H1 (cell line): ENCODE data around the gene SLIT3. TPM values are rescaled to one million over a fixed set of nuclear protein-coding genes. Genes with fewer than 3 reads are reported as not detected.

ENCODE experiments used
- CTCF ChIA-PET: fragments of 300-600 bp; sonication (Branson Sonifier 250); formaldehyde crosslinking; loops from one replicate; lab custom pipeline; 2021; ENCODE audit not compliant: partially characterized antibody; lab: Charles Lee
- POLR2A ChIA-PET: fragments of 300-600 bp; sonication (Branson Sonifier 250); formaldehyde crosslinking; loops from one replicate; lab custom pipeline; 2021; ENCODE audit warnings: inconsistent platforms; ENCODE audit not compliant: partially characterized antibody; lab: Charles Lee
- DNase-seq, 2 experiments: peaks; one replicate each; pipeline versions ENCODE4 v3.0.0 to v3.0.0-alpha.2; 2010 to 2022; ENCODE audit warnings: low spot score in 2 of 2, low read depth in 1 of 2, mixed read lengths in 1 of 2
- FAIRE-seq: peaks from 2 replicates; lab custom pipeline; 2011; peaks lifted over from hg19 to GRCh38; lab: Jason Lieb, UNC
- H2AFZ ChIP-seq: 2 replicates; pipeline ENCODE4 v1.8.1; 2012; ENCODE audit warnings: low read length, inconsistent platforms
- H2AK5ac ChIP-seq: 2 replicates; pipeline ENCODE4 v1.6.1; 2013; ENCODE audit warnings: low read depth, low read length
- H2BK120ac ChIP-seq: replicated peaks from 2 replicates; pipeline ENCODE3; 2013; ENCODE audit warnings: low read depth, low read length, inconsistent platforms
- H2BK12ac ChIP-seq: 2 replicates; pipeline ENCODE4 v1.6.1; 2013; ENCODE audit warnings: low read depth, low read length
- H2BK15ac ChIP-seq: 2 replicates; pipeline ENCODE4 v1.6.1; 2013; ENCODE audit warnings: low read length
- H2BK20ac ChIP-seq: 2 replicates; pipeline ENCODE4 v1.6.1; 2013; ENCODE audit warnings: low read length
- H2BK5ac ChIP-seq: 2 replicates; pipeline ENCODE4 v1.6.1; 2013; ENCODE audit warnings: low read depth, low read length
- H3K14ac ChIP-seq: 2 replicates; pipeline ENCODE4 v1.6.1; 2013; ENCODE audit warnings: inconsistent platforms; ENCODE audit not compliant: insufficient read length
- H3K18ac ChIP-seq: 2 replicates; pipeline ENCODE4 v1.6.1; 2013; ENCODE audit warnings: low read length; ENCODE audit errors: extremely low read depth
- H3K23ac ChIP-seq: 2 replicates; pipeline ENCODE4 v1.6.1; 2013; ENCODE audit warnings: inconsistent platforms; ENCODE audit not compliant: insufficient read length
- H3K23me2 ChIP-seq: 2 replicates; pipeline ENCODE4 v1.6.1; 2013; ENCODE audit warnings: low read depth, low read length
- H3K27ac ChIP-seq: 2 replicates; pipeline ENCODE4 v1.6.1; 2011; ENCODE audit warnings: low read depth, low read length, inconsistent platforms
- H3K27me3 ChIP-seq, 4 experiments: replicated peaks in 1 of 4; 1 replicate in 1 of 4; 2 replicates in 3 of 4; pipeline versions ENCODE4 v1.6.1 to v1.8.1; 2011 to 2013; ENCODE audit warnings: low read length in 3 of 4, mild to moderate bottlenecking in 3 of 4, inconsistent platforms in 2 of 4, mixed read lengths in 2 of 4, moderate library complexity in 1 of 4; ENCODE audit not compliant: control insufficient read depth in 3 of 4, insufficient read depth in 3 of 4; ENCODE audit errors: extremely low read depth in 1 of 4
- H3K36me3 ChIP-seq, 4 experiments: 2 replicates each; pipeline versions ENCODE4 v1.6.1 to v1.8.1; 2011 to 2013; ENCODE audit warnings: mild to moderate bottlenecking in 4 of 4, low read length in 3 of 4, moderate library complexity in 2 of 4, control low read depth in 1 of 4, inconsistent platforms in 1 of 4; ENCODE audit not compliant: insufficient read depth in 4 of 4, control insufficient read depth in 2 of 4
- H3K4ac ChIP-seq: replicated peaks from 2 replicates; pipeline ENCODE3; 2013; ENCODE audit warnings: low read length, low read depth, mixed read lengths, inconsistent platforms; ENCODE audit not compliant: insufficient read length
- H3K4me1 ChIP-seq, 4 experiments: replicated peaks in 1 of 4; 1 replicate in 1 of 4; 2 replicates in 3 of 4; pipeline versions ENCODE4 v1.6.1 to v1.8.1; 2011 to 2013; ENCODE audit warnings: low read length in 3 of 4, inconsistent platforms in 2 of 4, mixed read lengths in 1 of 4; ENCODE audit not compliant: insufficient read depth in 4 of 4, control insufficient read depth in 3 of 4
- H3K4me2 ChIP-seq, 2 experiments: 2 replicates each; pipeline versions ENCODE4 v1.6.1 to v1.8.1; 2011 to 2013; ENCODE audit warnings: low read depth in 2 of 2, low read length in 2 of 2, control low read depth in 1 of 2, inconsistent platforms in 1 of 2, mild to moderate bottlenecking in 1 of 2; ENCODE audit not compliant: insufficient read depth in 1 of 2
- H3K4me3 ChIP-seq, 4 experiments: fragments of 200-600, 300-600 bp in 1 of 4; sonication (generic), shearing (Covaris generic), sonication (Bioruptor Twin) in 1 of 4; 2 replicates each; pipeline versions ENCODE4 v1.5.1 to v1.8.1; 2011 to 2016; ENCODE audit warnings: low read length in 4 of 4, low read depth in 3 of 4, control low read depth in 2 of 4, inconsistent platforms in 2 of 4, mild to moderate bottlenecking in 2 of 4, mixed read lengths in 1 of 4, moderate library complexity in 1 of 4; ENCODE audit not compliant: insufficient read depth in 2 of 4; ENCODE audit errors: extremely low read depth in 1 of 4
- H3K56ac ChIP-seq: replicated peaks from 2 replicates; pipeline ENCODE3; 2013; ENCODE audit warnings: low read depth, mild to moderate bottlenecking, mixed read lengths, low read length, inconsistent platforms; ENCODE audit not compliant: insufficient read length
- H3K79me1 ChIP-seq: 2 replicates; pipeline ENCODE4 v1.6.1; 2013; ENCODE audit warnings: low read depth, low read length, control low read depth
- H3K79me2 ChIP-seq, 2 experiments: 2 replicates each; pipeline versions ENCODE4 v1.6.1 to v1.8.1; 2012 to 2013; ENCODE audit warnings: low read length in 2 of 2, mild to moderate bottlenecking in 2 of 2, inconsistent platforms in 1 of 2; ENCODE audit not compliant: insufficient read depth in 2 of 2, control insufficient read depth in 1 of 2
- H3K9ac ChIP-seq, 4 experiments: replicated peaks in 1 of 4; 1 replicate in 1 of 4; 2 replicates in 3 of 4; pipeline versions ENCODE4 v1.6.1 to v1.8.1; 2011 to 2013; ENCODE audit warnings: low read depth in 3 of 4, low read length in 3 of 4, control low read depth in 2 of 4, mild to moderate bottlenecking in 2 of 4, moderate library complexity in 2 of 4, inconsistent platforms in 1 of 4; ENCODE audit errors: extremely low read depth in 1 of 4
- H3K9me3 ChIP-seq, 2 experiments: 2 replicates each; pipeline versions ENCODE4 v1.6.1 to v1.8.1; 2012 to 2013; ENCODE audit warnings: mild to moderate bottlenecking in 2 of 2, moderate library complexity in 2 of 2, control low read depth in 1 of 2, inconsistent platforms in 1 of 2, low read depth in 1 of 2, low read length in 1 of 2, mixed read lengths in 1 of 2; ENCODE audit not compliant: insufficient read depth in 2 of 2
- H4K20me1 ChIP-seq, 2 experiments: replicated peaks in 1 of 2; 2 replicates each; pipeline versions ENCODE3 to v1.8.1; 2011 to 2013; ENCODE audit warnings: inconsistent platforms in 2 of 2, low read length in 2 of 2, mild to moderate bottlenecking in 1 of 2; ENCODE audit not compliant: insufficient read depth in 2 of 2, control insufficient read depth in 1 of 2
- H4K5ac ChIP-seq: 2 replicates; pipeline ENCODE4 v1.6.1; 2013; ENCODE audit warnings: low read length, low read depth, mixed read lengths, inconsistent platforms; ENCODE audit not compliant: insufficient read length
- H4K8ac ChIP-seq: 2 replicates; pipeline ENCODE4 v1.8.0; 2013; ENCODE audit warnings: mild to moderate bottlenecking, moderate library complexity, low read length, inconsistent platforms; ENCODE audit not compliant: insufficient read depth; ENCODE audit errors: extremely low read depth
- H4K91ac ChIP-seq: replicated peaks from 2 replicates; pipeline ENCODE3; 2013; ENCODE audit warnings: low read length, mixed read lengths, inconsistent platforms; ENCODE audit not compliant: insufficient read length
- ATF2 ChIP-seq: IDR thresholded peaks from 2 replicates; pipeline ENCODE4 v1.6.1; 2012; ENCODE audit warnings: low read length, inconsistent platforms
- GTF2F1 ChIP-seq: IDR thresholded peaks from 2 replicates; pipeline ENCODE4 v1.6.1; 2012; ENCODE audit warnings: low read depth, low read length, improper control_type of control experiment, borderline replicate concordance
- KDM4A ChIP-seq: IDR thresholded peaks from one replicate; pipeline ENCODE4 v1.7.1; 2012; ENCODE audit warnings: low read depth, mild to moderate bottlenecking, moderate library complexity, low read length, inconsistent platforms; ENCODE audit not compliant: severe bottlenecking
- WGBS, 2 experiments: shearing (Covaris generic) in 1 of 2; methylation state at CpG; one replicate each; pipeline versions ENCODE4 v1.1.6 to v1.1.7; 2013 to 2015; ENCODE audit warnings: low lambda C conversion rate in 2 of 2, mixed read lengths in 2 of 2, inconsistent platforms in 1 of 2, low coverage in 1 of 2, missing lambda C conversion rate in 1 of 2; ENCODE audit not compliant: insufficient replicate concordance in 2 of 2, insufficient coverage in 1 of 2, insufficient read length in 1 of 2; ENCODE audit errors: extremely low coverage in 1 of 2, missing lambda C conversion rate in 1 of 2; 5-methylcytosine and 5-hydroxymethylcytosine counted together
- polyA plus RNA-seq, 7 experiments: library from polyadenylated mRNA; depleted of rRNA in 3 of 7; stranded (reverse) in 5 of 7; unstranded in 2 of 7; fragments of >200 nt in 5 of 7; fragments of 200-250 nt in 2 of 7; gene quantifications; 1 replicate in 5 of 7; 2 replicates in 1 of 7; 4 replicates in 1 of 7; pipeline versions ENCODE4 v1.2.1 to v1.2.3, GENCODE V29; 2011 to 2013; ENCODE audit warnings: missing spikeins in 2 of 7, mixed read lengths in 2 of 7
- total RNA-seq: library from RNA; stranded (reverse); fragmentation: NEBNext Ultra II Directional; extraction: Animal tissue kit (Norgen Biotek cat#: 25700); gene quantifications from 2 replicates; pipeline ENCODE4 v1.2.1, GENCODE V29; 2021

SLIT3 gene
- total and polyA plus RNA-seq, 2 of the 8 experiments (the other 6 are each of a cell fraction or from before 2014, with no cell fraction given) = 1.1 to 1.2 TPM

- Histone ChIP-seq H4K20me1 (no peaks in the 10 kb centered on the region), H2BK12ac (no peak overlapping the region), H3K9ac (no peak overlapping the region), H3K14ac (no peak overlapping the region), H3K4me1 (peaks cover 0 to 5% (median 3%) of the 10 kb centered on the region in 4 experiments; a peak in 4 of 7 replicates), H3K4ac (no peak overlapping the region), H4K8ac (no peak overlapping the region), H4K5ac (no peak overlapping the region), H3K18ac (no peak overlapping the region), H3K27me3 (no peaks in the 10 kb centered on the region), H2BK120ac (no peak overlapping the region), H3K79me1 (no peaks in the 10 kb centered on the region), H2BK5ac (no peak overlapping the region), H4K91ac (no peak overlapping the region), H2AK5ac (no peak overlapping the region), H3K36me3 (no peaks in the 10 kb centered on the region), H3K4me2 (no peak overlapping the region), H2AFZ (no peak overlapping the region), H3K4me3 (no peak overlapping the region), H3K23ac (no peak overlapping the region), H3K79me2 (no peaks in the 10 kb centered on the region), H3K9me3 (no peaks in the 10 kb centered on the region), H3K56ac (no peak overlapping the region), H3K23me2 (peaks cover 2% of the 10 kb centered on the region; the same call in 1 of the 2 replicates), H2BK15ac (no peak overlapping the region; the same call in 1 of the 2 replicates), H3K27ac (no peak overlapping the region), H2BK20ac (no peak overlapping the region)
- POLR2A ChIA-PET = no interaction called here
- 80% methylated on average over 3 of the region's 3 CpGs; no CpG with 5 or more reads in 1 of the 2 experiments for WGBS, 2 experiments
- CTCF ChIA-PET = interaction anchor here (1.2 to 2.2 kb wide), 3 partner anchors 70 to 255 kb away, joined by 3 to 10 read pairs (median 4); no protein-coding TSS in a partner anchor
- DNase-seq (no peak), FAIRE-seq (no peak)
- TF ChIP-seq ATF2 (no peak), GTF2F1 (no peak), KDM4A (no peak)
These were observed 366.8 kb downstream of the SLIT3 start for GRCh38 chr5:168934169-168934568.
